Effector memory CD4-positive, alpha-beta T cell (primary cell): Measurements from ENCODE around the gene KATNB1.
"Not testable (repeated sequence)": the region's sequence is repeated elsewhere in the genome, so short reads cannot be mapped to it uniquely, and the experiment has no call there.

Source experiments
- DNase-seq, 3 donors: peaks; one replicate each; pipeline ENCODE4 v3.0.0-alpha.2; 2020
- H3K27ac ChIP-seq: 2 replicates; pipeline ENCODE4 v1.7.0; 2013; ENCODE audit warnings: mild to moderate bottlenecking, low read length, moderate library complexity; ENCODE audit not compliant: insufficient read depth, poor library complexity, severe bottlenecking
- H3K27me3 ChIP-seq: replicated peaks from 2 replicates; pipeline ENCODE4 v1.7.0; 2013; ENCODE audit warnings: mild to moderate bottlenecking, low read length; ENCODE audit not compliant: insufficient read depth, control insufficient read depth, poor library complexity, severe bottlenecking
- H3K36me3 ChIP-seq: 2 replicates; pipeline ENCODE4 v1.7.0; 2013; ENCODE audit warnings: mild to moderate bottlenecking, low read length, moderate library complexity; ENCODE audit not compliant: control insufficient read depth, insufficient read depth
- H3K4me1 ChIP-seq: 2 replicates; pipeline ENCODE4 v1.7.0; 2013; ENCODE audit warnings: low read length, mild to moderate bottlenecking; ENCODE audit not compliant: control insufficient read depth, insufficient read depth, poor library complexity, severe bottlenecking
- H3K4me3 ChIP-seq: 2 replicates; pipeline ENCODE4 v1.7.0; 2013; ENCODE audit warnings: low read length, low read depth, mild to moderate bottlenecking; ENCODE audit not compliant: insufficient read depth, poor library complexity, severe bottlenecking
- H3K9me3 ChIP-seq: 2 replicates; pipeline ENCODE4 v1.7.0; 2013; ENCODE audit warnings: mild to moderate bottlenecking, low read length, moderate library complexity; ENCODE audit not compliant: control insufficient read depth

The KATNB1 gene

GRCh38 chr16:57788252-57788841 lies 52.8 kb downstream of the KATNB1 start:
- no peak for DNase-seq
- Histone ChIP-seq H3K27ac (no peak overlapping the region), H3K36me3 (no peaks in the 10 kb centered on the region), H3K4me1 (no peaks in the 10 kb centered on the region), H3K4me3 (no peak overlapping the region), H3K9me3 (no peaks in the 10 kb centered on the region), H3K27me3 (no peaks in the 10 kb centered on the region)

GRCh38 chr16:57788951-57789350 lies 53.4 kb downstream of the KATNB1 start:
- no peak overlapping the region for H3K4me3 ChIP-seq
- H3K9me3 ChIP-seq, result no peaks in the 10 kb centered on the region
- H3K27ac ChIP-seq, result no peak overlapping the region
- H3K36me3 ChIP-seq, result no peaks in the 10 kb centered on the region
- H3K4me1 ChIP-seq, result no peaks in the 10 kb centered on the region
- no peaks in the 10 kb centered on the region for H3K27me3 ChIP-seq
- no peak for DNase-seq

- DNase-seq, result no peak
- H3K4me3 ChIP-seq, result no peak overlapping the region
- no peaks in the 10 kb centered on the region for H3K9me3 ChIP-seq
- H3K27ac ChIP-seq, result no peak overlapping the region
- H3K4me1 ChIP-seq, result no peaks in the 10 kb centered on the region
- no peaks in the 10 kb centered on the region for H3K36me3 ChIP-seq
- H3K27me3 ChIP-seq, result no peaks in the 10 kb centered on the region
Observed at GRCh38 chr16:57791195-57791892, 55.8 kb downstream of the KATNB1 start.

GRCh38 chr16:57791893-57792461 lies 56.4 kb downstream of the KATNB1 start:
- no peak for DNase-seq
- H3K36me3 ChIP-seq, result no peaks in the 10 kb centered on the region
- H3K4me1 ChIP-seq, result no peaks in the 10 kb centered on the region
- H3K4me3 ChIP-seq, result no peak overlapping the region
- H3K9me3 ChIP-seq, result no peaks in the 10 kb centered on the region
- no peak overlapping the region for H3K27ac ChIP-seq
- no peaks in the 10 kb centered on the region for H3K27me3 ChIP-seq

- Histone ChIP-seq H3K27me3 (no peaks in the 10 kb centered on the region), H3K4me3 (no peak overlapping the region), H3K4me1 (peaks cover 4% of the 10 kb centered on the region), H3K27ac (no peak overlapping the region), H3K9me3 (no peaks in the 10 kb centered on the region), H3K36me3 (no peaks in the 10 kb centered on the region)
- DNase-seq, result no peak
Observed at GRCh38 chr16:57794849-57795430, 59.4 kb downstream of the KATNB1 start.

GRCh38 chr16:57795431-57795878 lies 59.9 kb downstream of the KATNB1 start:
- Histone ChIP-seq H3K36me3 (no peaks in the 10 kb centered on the region), H3K9me3 (no peaks in the 10 kb centered on the region), H3K27ac (no peak overlapping the region), H3K4me1 (peaks cover 4% of the 10 kb centered on the region), H3K27me3 (no peaks in the 10 kb centered on the region), H3K4me3 (no peak overlapping the region)
- DNase-seq, result no peak

- not testable (repeated sequence) for DNase-seq, H3K9me3 ChIP-seq, H3K27ac ChIP-seq, H3K4me3 ChIP-seq, H3K36me3 ChIP-seq, H3K27me3 ChIP-seq, H3K4me1 ChIP-seq
Observed at GRCh38 chr16:57796014-57796413, 60.4 kb downstream of the KATNB1 start.

- H3K4me1 ChIP-seq, result peaks cover 8% of the 10 kb centered on the region
- no peak for DNase-seq
- no peaks in the 10 kb centered on the region for H3K36me3 ChIP-seq
- no peaks in the 10 kb centered on the region for H3K27me3 ChIP-seq
- no peak overlapping the region for H3K4me3 ChIP-seq
- no peak overlapping the region for H3K27ac ChIP-seq
- H3K9me3 ChIP-seq, result no peaks in the 10 kb centered on the region
Observed at GRCh38 chr16:57797216-57797525, 61.6 kb downstream of the KATNB1 start.

GRCh38 chr16:57797526-57798266 lies 62.1 kb downstream of the KATNB1 start:
- no peak for DNase-seq
- Histone ChIP-seq H3K36me3 (no peaks in the 10 kb centered on the region), H3K27ac (no peak overlapping the region), H3K27me3 (no peaks in the 10 kb centered on the region), H3K4me3 (no peak overlapping the region), H3K9me3 (no peaks in the 10 kb centered on the region), H3K4me1 (peaks cover 8% of the 10 kb centered on the region)
